ENCODE measurements around the gene SNX2.

DNA sequence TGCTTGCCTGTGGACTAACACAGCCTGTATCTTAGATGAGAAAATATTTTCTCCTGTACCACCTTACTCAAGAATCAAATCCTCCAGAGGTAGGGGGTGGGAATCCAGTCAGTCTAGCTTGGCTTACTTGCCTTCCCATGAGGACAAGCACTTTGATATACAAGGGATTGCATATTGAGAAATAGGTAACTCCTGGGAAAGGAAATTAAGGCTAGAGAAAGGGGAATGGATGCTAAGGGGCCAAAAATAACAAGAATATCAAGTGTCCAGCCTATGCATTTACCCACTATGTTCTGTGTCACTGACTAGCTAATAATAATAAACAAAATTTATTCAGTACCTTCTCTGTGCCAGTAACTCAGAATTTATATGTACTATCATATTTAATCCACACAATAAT lies 21.4 kb upstream of the SNX2 start:
- TF ChIP-seq EZH2phosphoT487 (IDR thresholded peaks at IDR 0.05; ENCODE audit: insufficient read depth, low read depth) (no peak), EZH2 (IDR thresholded peaks at IDR 0.05; ENCODE audit: insufficient read depth, poor library complexity, severe bottlenecking) (no peak)
